ENCODE measurements around the gene CYTH4.

GRCh38 chr22:37281195-37281594 is 1.1 kb upstream of the CYTH4 start:
- TF ChIP-seq POLR2A (IDR thresholded peaks at IDR 0.05), result no peak
- no peak for TF ChIP-seq CTCF (IDR thresholded peaks at IDR 0.05)
